HL-60 (cell line): ENCODE results near the gene MRPL4.

Experiments
- DNase-seq, 2 experiments: peaks; one replicate each; pipeline ENCODE4 v3.0.0-alpha.2; 2010 to 2020; ENCODE audit warnings: low read depth in 1 of 2, low spot score in 1 of 2
- H3K27ac ChIP-seq: fragments of 250-450 bp; sonication (Bioruptor Pico); replicated peaks from 2 replicates; pipeline ENCODE4 v1.5.1; 2020; ENCODE audit warnings: mild to moderate bottlenecking, moderate library complexity
- H3K27me3 ChIP-seq: fragments of 250-450 bp; sonication (Bioruptor Pico); 2 replicates; pipeline ENCODE4 v1.5.1; 2021; ENCODE audit warnings: mild to moderate bottlenecking, moderate library complexity; ENCODE audit not compliant: insufficient read depth, poor library complexity, severe bottlenecking
- H3K4me3 ChIP-seq: replicated peaks from 2 replicates; pipeline ENCODE4 v1.5.1; 2011; ENCODE audit warnings: mild to moderate bottlenecking, control low read depth, low read length; ENCODE audit not compliant: insufficient read depth
- GABPA ChIP-seq: IDR thresholded peaks from 2 replicates; pipeline ENCODE4 v1.6.1; 2012; ENCODE audit warnings: low read depth
- POLR2AphosphoS5 ChIP-seq: IDR thresholded peaks from 2 replicates; pipeline ENCODE4 v1.6.1; 2012; ENCODE audit warnings: low read depth
- SPI1 ChIP-seq: IDR thresholded peaks from 2 replicates; pipeline ENCODE4 v1.6.1; 2012; ENCODE audit warnings: low read depth, mild to moderate bottlenecking, borderline replicate concordance
- TF ChIP-seq, protein P1 (sequence below): IDR thresholded peaks from 2 replicates; pipeline ENCODE4 v1.6.1; 2012; ENCODE audit warnings: low read depth; ENCODE audit not compliant: insufficient replicate concordance
- TF ChIP-seq, protein P2 (sequence below): IDR thresholded peaks from one replicate; pipeline ENCODE4 v1.5.1; 2011; ENCODE audit warnings: low read length, control low read depth, inconsistent platforms; ENCODE audit not compliant: insufficient read depth

The MRPL4 gene

DNA sequence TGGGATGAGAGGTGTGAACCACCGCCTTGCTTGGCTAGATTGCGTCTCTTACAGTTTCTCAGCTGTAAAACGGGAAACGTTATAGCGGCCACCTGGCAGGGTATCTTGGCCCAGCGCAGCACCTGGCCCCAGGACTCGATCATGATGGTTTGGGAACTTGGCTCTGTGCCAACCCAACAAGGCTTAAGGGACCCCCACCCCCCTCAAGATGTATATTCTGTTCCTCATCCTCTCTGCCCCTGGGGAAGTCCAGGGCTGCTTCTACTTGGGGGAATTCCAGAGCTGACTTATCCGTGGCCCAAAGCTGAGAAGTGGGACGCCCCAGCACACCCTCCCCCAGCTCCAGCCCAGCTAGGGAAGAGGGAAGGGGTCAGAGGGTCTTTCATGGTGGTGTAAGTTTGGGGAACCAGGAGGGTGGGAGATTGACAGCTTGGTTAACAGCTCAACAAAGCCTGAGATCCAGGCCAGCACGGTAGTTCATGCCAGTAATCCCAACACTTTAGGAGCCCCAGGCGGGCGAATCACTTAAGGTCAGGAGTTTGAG lies 19.6 kb downstream of the MRPL4 start:
- Histone ChIP-seq H3K27ac (peak overlapping the region; percentile 59), H3K4me3 (peak overlapping the region; percentile 32), H3K27me3 (peaks cover 2% of the 10 kb centered on the region)
- TF ChIP-seq, protein P1, sequence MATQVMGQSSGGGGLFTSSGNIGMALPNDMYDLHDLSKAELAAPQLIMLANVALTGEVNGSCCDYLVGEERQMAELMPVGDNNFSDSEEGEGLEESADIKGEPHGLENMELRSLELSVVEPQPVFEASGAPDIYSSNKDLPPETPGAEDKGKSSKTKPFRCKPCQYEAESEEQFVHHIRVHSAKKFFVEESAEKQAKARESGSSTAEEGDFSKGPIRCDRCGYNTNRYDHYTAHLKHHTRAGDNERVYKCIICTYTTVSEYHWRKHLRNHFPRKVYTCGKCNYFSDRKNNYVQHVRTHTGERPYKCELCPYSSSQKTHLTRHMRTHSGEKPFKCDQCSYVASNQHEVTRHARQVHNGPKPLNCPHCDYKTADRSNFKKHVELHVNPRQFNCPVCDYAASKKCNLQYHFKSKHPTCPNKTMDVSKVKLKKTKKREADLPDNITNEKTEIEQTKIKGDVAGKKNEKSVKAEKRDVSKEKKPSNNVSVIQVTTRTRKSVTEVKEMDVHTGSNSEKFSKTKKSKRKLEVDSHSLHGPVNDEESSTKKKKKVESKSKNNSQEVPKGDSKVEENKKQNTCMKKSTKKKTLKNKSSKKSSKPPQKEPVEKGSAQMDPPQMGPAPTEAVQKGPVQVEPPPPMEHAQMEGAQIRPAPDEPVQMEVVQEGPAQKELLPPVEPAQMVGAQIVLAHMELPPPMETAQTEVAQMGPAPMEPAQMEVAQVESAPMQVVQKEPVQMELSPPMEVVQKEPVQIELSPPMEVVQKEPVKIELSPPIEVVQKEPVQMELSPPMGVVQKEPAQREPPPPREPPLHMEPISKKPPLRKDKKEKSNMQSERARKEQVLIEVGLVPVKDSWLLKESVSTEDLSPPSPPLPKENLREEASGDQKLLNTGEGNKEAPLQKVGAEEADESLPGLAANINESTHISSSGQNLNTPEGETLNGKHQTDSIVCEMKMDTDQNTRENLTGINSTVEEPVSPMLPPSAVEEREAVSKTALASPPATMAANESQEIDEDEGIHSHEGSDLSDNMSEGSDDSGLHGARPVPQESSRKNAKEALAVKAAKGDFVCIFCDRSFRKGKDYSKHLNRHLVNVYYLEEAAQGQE = no peak
- TF ChIP-seq SPI1 = 0 out of 2 replicates have a peak, but pooled peaks have one; percentile 10
- DNase-seq = peak in 1 of 2 experiments; percentile 29

DNA sequence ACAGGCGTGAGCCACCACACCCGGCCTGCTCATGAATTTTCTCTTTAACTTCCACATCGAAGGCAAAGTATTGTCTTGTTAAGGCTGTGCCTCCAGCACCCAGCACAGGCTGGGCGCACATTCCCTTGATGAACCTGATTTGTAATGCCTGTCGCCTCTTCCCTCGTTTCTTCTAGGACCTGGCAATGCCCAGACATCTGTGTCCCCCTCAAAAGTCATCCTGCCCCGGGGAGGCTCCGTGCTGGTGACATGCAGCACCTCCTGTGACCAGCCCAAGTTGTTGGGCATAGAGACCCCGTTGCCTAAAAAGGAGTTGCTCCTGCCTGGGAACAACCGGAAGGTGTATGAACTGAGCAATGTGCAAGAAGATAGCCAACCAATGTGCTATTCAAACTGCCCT lies 22.6 kb downstream of the MRPL4 start:
- TF ChIP-seq, protein P2, sequence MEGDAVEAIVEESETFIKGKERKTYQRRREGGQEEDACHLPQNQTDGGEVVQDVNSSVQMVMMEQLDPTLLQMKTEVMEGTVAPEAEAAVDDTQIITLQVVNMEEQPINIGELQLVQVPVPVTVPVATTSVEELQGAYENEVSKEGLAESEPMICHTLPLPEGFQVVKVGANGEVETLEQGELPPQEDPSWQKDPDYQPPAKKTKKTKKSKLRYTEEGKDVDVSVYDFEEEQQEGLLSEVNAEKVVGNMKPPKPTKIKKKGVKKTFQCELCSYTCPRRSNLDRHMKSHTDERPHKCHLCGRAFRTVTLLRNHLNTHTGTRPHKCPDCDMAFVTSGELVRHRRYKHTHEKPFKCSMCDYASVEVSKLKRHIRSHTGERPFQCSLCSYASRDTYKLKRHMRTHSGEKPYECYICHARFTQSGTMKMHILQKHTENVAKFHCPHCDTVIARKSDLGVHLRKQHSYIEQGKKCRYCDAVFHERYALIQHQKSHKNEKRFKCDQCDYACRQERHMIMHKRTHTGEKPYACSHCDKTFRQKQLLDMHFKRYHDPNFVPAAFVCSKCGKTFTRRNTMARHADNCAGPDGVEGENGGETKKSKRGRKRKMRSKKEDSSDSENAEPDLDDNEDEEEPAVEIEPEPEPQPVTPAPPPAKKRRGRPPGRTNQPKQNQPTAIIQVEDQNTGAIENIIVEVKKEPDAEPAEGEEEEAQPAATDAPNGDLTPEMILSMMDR = no peak
- TF ChIP-seq, protein P1 = no peak
- TF ChIP-seq SPI1 (no peak), GABPA (no peak), POLR2AphosphoS5 (no peak)
- DNase-seq = no peak
- Histone ChIP-seq H3K4me3 (no peak overlapping the region), H3K27me3 (peaks cover 2% of the 10 kb centered on the region), H3K27ac (no peak overlapping the region)

DNA sequence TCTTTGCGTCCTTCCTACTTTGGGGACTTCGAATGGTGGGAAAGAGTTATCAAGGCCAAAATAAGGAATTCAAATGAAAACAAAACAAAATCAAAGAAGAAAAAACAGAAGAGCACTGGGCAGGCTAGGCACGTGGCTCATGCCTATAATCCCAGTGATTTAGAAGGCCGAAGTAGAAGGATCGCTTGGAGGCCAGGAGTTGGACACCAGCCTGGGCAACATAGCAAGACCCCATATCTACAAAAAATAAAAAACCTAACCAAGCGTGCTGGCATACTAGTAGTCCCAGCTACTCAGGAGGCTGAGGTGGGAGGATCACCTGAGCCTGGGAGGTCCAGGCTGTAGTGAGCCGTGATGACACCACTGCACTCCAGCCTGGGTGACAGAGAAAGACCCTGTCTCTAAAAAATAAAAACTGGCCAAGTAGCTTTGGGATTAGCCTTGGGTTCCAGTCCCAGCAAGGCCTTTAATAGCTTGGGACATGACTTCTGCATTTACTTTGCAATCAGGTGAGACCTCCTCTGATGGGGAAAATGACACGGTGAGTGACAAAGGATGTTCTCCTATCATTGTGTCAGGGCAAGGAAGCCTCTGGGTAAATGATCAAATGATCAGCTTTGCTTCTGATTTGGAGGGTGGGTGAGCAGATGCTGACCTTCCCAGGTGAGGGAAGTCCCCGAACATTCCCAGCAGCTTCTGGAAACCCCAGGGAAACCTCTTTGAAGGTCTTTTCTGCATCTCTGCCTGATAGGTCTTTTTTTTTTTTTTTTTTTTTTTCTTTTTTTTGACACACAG lies 26.0 kb downstream of the MRPL4 start:
- no peak for DNase-seq
- no peak overlapping the region for H3K27ac ChIP-seq
- H3K27me3 ChIP-seq = no peaks in the 10 kb centered on the region
- H3K4me3 ChIP-seq = no peak overlapping the region
- TF ChIP-seq, protein P2 = no peak
- no peak for TF ChIP-seq SPI1
- TF ChIP-seq, protein P1 = no peak
